ENCODE measurements around the gene NPBWR2.

DNA sequence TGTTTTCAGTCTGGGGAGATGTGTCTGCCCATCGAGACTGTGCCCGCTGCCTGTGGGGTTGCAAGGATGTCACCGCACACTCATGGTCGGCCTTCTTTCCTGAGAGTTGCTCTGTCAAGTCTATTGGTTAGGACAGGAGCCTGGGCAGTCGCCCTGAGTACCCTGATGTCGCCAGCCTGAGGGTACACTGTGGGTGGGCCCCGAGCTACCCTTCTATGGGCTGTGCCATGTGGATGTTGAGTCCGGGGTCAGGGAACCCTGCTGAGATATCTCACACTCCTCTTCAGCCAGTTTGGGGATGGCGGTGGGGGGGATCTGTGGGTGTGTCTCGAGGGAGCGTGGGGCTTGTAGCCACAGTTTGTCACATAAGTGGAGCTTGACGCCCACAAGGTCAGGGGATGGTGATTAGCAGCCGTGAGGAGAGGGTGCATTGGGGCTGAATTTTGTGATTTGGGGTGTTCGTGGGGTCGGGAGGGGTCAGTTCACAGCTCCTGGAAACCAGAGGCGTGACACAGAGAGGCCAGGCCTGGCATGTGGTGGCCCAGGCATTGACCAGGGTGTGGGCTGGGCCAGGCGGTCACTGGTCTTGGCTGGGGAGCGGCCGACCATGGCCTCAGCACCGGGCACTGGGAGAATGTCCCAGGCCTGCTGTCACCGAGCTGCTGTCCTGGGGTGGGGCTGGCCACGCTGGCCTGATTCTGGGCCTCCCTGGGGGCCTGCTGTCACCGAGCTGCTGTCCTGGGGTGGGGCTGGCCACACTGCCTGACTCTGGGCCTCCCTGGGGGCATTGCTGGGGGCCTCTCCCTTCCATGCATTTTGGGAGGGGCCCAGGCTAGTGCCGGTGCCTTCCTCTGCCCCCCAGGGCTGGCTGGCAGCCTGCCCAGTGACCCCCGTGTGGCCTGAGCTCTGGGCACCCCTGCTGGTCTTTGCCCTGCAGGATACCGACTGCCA, 1.6 kb upstream of the NPBWR2 start:
- TF ChIP-seq, protein P1, sequence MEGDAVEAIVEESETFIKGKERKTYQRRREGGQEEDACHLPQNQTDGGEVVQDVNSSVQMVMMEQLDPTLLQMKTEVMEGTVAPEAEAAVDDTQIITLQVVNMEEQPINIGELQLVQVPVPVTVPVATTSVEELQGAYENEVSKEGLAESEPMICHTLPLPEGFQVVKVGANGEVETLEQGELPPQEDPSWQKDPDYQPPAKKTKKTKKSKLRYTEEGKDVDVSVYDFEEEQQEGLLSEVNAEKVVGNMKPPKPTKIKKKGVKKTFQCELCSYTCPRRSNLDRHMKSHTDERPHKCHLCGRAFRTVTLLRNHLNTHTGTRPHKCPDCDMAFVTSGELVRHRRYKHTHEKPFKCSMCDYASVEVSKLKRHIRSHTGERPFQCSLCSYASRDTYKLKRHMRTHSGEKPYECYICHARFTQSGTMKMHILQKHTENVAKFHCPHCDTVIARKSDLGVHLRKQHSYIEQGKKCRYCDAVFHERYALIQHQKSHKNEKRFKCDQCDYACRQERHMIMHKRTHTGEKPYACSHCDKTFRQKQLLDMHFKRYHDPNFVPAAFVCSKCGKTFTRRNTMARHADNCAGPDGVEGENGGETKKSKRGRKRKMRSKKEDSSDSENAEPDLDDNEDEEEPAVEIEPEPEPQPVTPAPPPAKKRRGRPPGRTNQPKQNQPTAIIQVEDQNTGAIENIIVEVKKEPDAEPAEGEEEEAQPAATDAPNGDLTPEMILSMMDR (conservative IDR thresholded peaks at IDR 0.05) = no peak
- no peak for TF ChIP-seq ZFX (IDR thresholded peaks at IDR 0.05)
